Neural cell (in vitro differentiated cells): Measurements from ENCODE around the gene ATP8B3.

Experiments used
- CTCF ChIP-seq: fragments of 450-650 bp; IDR thresholded peaks from 2 replicates; pipeline ENCODE4 v1.5.1; 2014; ENCODE audit warnings: antibody characterized with exemption, mild to moderate bottlenecking, moderate library complexity; ENCODE audit not compliant: poor library complexity, severe bottlenecking
- EZH2 ChIP-seq: fragments of 200-600, 300-800 bp; shearing (Covaris generic), sonication (generic); IDR thresholded peaks from 2 replicates; pipeline ENCODE4 v1.6.1; 2014; ENCODE audit warnings: antibody characterized with exemption, low read length, borderline replicate concordance, mild to moderate bottlenecking; ENCODE audit not compliant: insufficient read depth, poor library complexity, severe bottlenecking
- POLR2AphosphoS5 ChIP-seq: IDR thresholded peaks from 2 replicates; pipeline ENCODE4 v1.6.1; 2012
- SMC3 ChIP-seq: fragments of 450-650 bp; conservative IDR thresholded peaks from 2 replicates; pipeline ENCODE4 v1.6.1; 2014; ENCODE audit warnings: antibody characterized with exemption, mild to moderate bottlenecking, moderate library complexity; ENCODE audit not compliant: poor library complexity
- TAF1 ChIP-seq: IDR thresholded peaks from 2 replicates; pipeline ENCODE4 v1.6.1; 2012; ENCODE audit warnings: low read depth
- TF ChIP-seq, protein P1 (sequence below): IDR thresholded peaks from 2 replicates; pipeline ENCODE4 v1.6.1; 2012; ENCODE audit warnings: borderline replicate concordance

- TF ChIP-seq CTCF (no peak), EZH2 (peak; percentile 46), POLR2AphosphoS5 (no peak), SMC3 (no peak), TAF1 (no peak)
- TF ChIP-seq, protein P1, sequence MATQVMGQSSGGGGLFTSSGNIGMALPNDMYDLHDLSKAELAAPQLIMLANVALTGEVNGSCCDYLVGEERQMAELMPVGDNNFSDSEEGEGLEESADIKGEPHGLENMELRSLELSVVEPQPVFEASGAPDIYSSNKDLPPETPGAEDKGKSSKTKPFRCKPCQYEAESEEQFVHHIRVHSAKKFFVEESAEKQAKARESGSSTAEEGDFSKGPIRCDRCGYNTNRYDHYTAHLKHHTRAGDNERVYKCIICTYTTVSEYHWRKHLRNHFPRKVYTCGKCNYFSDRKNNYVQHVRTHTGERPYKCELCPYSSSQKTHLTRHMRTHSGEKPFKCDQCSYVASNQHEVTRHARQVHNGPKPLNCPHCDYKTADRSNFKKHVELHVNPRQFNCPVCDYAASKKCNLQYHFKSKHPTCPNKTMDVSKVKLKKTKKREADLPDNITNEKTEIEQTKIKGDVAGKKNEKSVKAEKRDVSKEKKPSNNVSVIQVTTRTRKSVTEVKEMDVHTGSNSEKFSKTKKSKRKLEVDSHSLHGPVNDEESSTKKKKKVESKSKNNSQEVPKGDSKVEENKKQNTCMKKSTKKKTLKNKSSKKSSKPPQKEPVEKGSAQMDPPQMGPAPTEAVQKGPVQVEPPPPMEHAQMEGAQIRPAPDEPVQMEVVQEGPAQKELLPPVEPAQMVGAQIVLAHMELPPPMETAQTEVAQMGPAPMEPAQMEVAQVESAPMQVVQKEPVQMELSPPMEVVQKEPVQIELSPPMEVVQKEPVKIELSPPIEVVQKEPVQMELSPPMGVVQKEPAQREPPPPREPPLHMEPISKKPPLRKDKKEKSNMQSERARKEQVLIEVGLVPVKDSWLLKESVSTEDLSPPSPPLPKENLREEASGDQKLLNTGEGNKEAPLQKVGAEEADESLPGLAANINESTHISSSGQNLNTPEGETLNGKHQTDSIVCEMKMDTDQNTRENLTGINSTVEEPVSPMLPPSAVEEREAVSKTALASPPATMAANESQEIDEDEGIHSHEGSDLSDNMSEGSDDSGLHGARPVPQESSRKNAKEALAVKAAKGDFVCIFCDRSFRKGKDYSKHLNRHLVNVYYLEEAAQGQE = no peak
Observed at GRCh38 chr19:1762243-1763117, 49.6 kb downstream of the ATP8B3 start.
